Neural cell (in vitro differentiated cells): ENCODE results near the gene SLC13A3. TPM values are rescaled to one million over a fixed set of nuclear protein-coding genes. Genes with fewer than 3 reads are reported as not detected.

Source experiments
- H2AFZ ChIP-seq: fragments of 200-600, 300-800 bp; sonication (generic), shearing (Covaris generic); 2 replicates; pipeline ENCODE4 v1.6.0; 2014; ENCODE audit warnings: low read depth, mild to moderate bottlenecking, antibody characterized with exemption, low read length, moderate library complexity
- H3F3A ChIP-seq: fragments of 200-600 bp; shearing (Covaris generic); 2 replicates; pipeline ENCODE4 v1.6.1; 2016; ENCODE audit warnings: mild to moderate bottlenecking, moderate library complexity, mixed read lengths, antibody characterized with exemption, low read length; ENCODE audit not compliant: insufficient read depth, poor library complexity, severe bottlenecking
- H3K27ac ChIP-seq: fragments of 200-600, 300-800 bp; sonication (generic), shearing (Covaris generic); 2 replicates; pipeline ENCODE4 v1.5.1; 2014; ENCODE audit warnings: mild to moderate bottlenecking, low read length, moderate library complexity
- H3K27me3 ChIP-seq: fragments of 300-800, 200-600 bp; sonication (generic), shearing (Covaris generic); 2 replicates; pipeline ENCODE4 v1.6.0; 2014; ENCODE audit warnings: mild to moderate bottlenecking, low read depth, low read length, moderate library complexity; ENCODE audit not compliant: insufficient read depth
- H3K36me3 ChIP-seq: fragments of 300-800, 200-600 bp; sonication (generic), shearing (Covaris generic); 2 replicates; pipeline ENCODE4 v1.5.1; 2014; ENCODE audit warnings: mild to moderate bottlenecking, antibody characterized with exemption, low read length, moderate library complexity; ENCODE audit not compliant: insufficient read depth
- H3K4me2 ChIP-seq: fragments of 300-800, 200-600 bp; sonication (generic), shearing (Covaris generic); 2 replicates; pipeline ENCODE4 v1.6.0; 2014; ENCODE audit warnings: mild to moderate bottlenecking, low read length
- H3K4me3 ChIP-seq: fragments of 300-800, 200-600 bp; sonication (generic), shearing (Covaris generic); 2 replicates; pipeline ENCODE4 v1.5.1; 2014; ENCODE audit warnings: mild to moderate bottlenecking, low read length, moderate library complexity
- H3K79me2 ChIP-seq: fragments of 200-600 bp; shearing (Covaris generic); replicated peaks from 2 replicates; pipeline ENCODE4 v1.6.0; 2014; ENCODE audit warnings: mild to moderate bottlenecking, low read length, moderate library complexity; ENCODE audit not compliant: insufficient read depth
- H3K9ac ChIP-seq: fragments of 300-800, 200-600 bp; sonication (generic), shearing (Covaris generic); 2 replicates; pipeline ENCODE4 v1.6.1; 2016; ENCODE audit warnings: mild to moderate bottlenecking, low read length, mixed read lengths
- H3K9me2 ChIP-seq: fragments of 200-600 bp; shearing (Covaris generic); 2 replicates; pipeline ENCODE4 v1.6.1; 2016; ENCODE audit warnings: mild to moderate bottlenecking, low read length, mixed read lengths; ENCODE audit not compliant: insufficient read depth
- H3K9me3 ChIP-seq: fragments of 200-600, 300-800 bp; sonication (generic), shearing (Covaris generic); 2 replicates; pipeline ENCODE4 v1.6.1; 2016; ENCODE audit warnings: mild to moderate bottlenecking, mixed run types, low read length, moderate library complexity, mixed read lengths
- H4K20me1 ChIP-seq: fragments of 200-600 bp; shearing (Covaris generic); 2 replicates; pipeline ENCODE4 v1.6.1; 2016; ENCODE audit warnings: mild to moderate bottlenecking, mixed run types; ENCODE audit not compliant: insufficient read depth
- EP300 ChIP-seq: fragments of 450-650 bp; conservative IDR thresholded peaks from 2 replicates; pipeline ENCODE4 v1.6.1; 2014; ENCODE audit warnings: antibody characterized with exemption, mild to moderate bottlenecking, moderate library complexity; ENCODE audit not compliant: poor library complexity, severe bottlenecking
- EZH2 ChIP-seq: fragments of 200-600, 300-800 bp; shearing (Covaris generic), sonication (generic); IDR thresholded peaks from 2 replicates; pipeline ENCODE4 v1.6.1; 2014; ENCODE audit warnings: antibody characterized with exemption, low read length, borderline replicate concordance, mild to moderate bottlenecking; ENCODE audit not compliant: insufficient read depth, poor library complexity, severe bottlenecking
- MXI1 ChIP-seq: fragments of 450-650 bp; conservative IDR thresholded peaks from 2 replicates; pipeline ENCODE4 v1.6.1; 2014; ENCODE audit warnings: antibody characterized with exemption, mild to moderate bottlenecking; ENCODE audit not compliant: poor library complexity, severe bottlenecking
- POLR2AphosphoS5 ChIP-seq: IDR thresholded peaks from 2 replicates; pipeline ENCODE4 v1.6.1; 2012
- RAD21 ChIP-seq: fragments of 450-650 bp; conservative IDR thresholded peaks from 2 replicates; pipeline ENCODE4 v1.6.1; 2014; ENCODE audit warnings: antibody characterized with exemption, mild to moderate bottlenecking, moderate library complexity
- SMC3 ChIP-seq: fragments of 450-650 bp; conservative IDR thresholded peaks from 2 replicates; pipeline ENCODE4 v1.6.1; 2014; ENCODE audit warnings: antibody characterized with exemption, mild to moderate bottlenecking, moderate library complexity; ENCODE audit not compliant: poor library complexity
- TAF1 ChIP-seq: IDR thresholded peaks from 2 replicates; pipeline ENCODE4 v1.6.1; 2012; ENCODE audit warnings: low read depth
- polyA plus RNA-seq: library from polyadenylated mRNA; depleted of rRNA; stranded (reverse); fragments of >200 nt; gene quantifications from 2 replicates; pipeline ENCODE4 v1.2.3, GENCODE V29; 2014
- TF ChIP-seq, protein P1 (sequence below): fragments of 450-650 bp; IDR thresholded peaks from 2 replicates; pipeline ENCODE4 v1.5.1; 2014; ENCODE audit warnings: antibody characterized with exemption, mild to moderate bottlenecking, moderate library complexity; ENCODE audit not compliant: poor library complexity, severe bottlenecking
- TF ChIP-seq, protein P2 (sequence below): IDR thresholded peaks from 2 replicates; pipeline ENCODE4 v1.6.1; 2012; ENCODE audit warnings: borderline replicate concordance

The SLC13A3 gene
- polyA plus RNA-seq, 1 donor from 2014 or later = 5.5 TPM

- no peaks in the 10 kb centered on the region for H3K27me3 ChIP-seq
- H3F3A ChIP-seq = no peaks in the 10 kb centered on the region
- no peak overlapping the region for H3K9ac ChIP-seq
- H3K36me3 ChIP-seq = no peaks in the 10 kb centered on the region
- H3K4me3 ChIP-seq = no peak overlapping the region
- no peaks in the 10 kb centered on the region for H4K20me1 ChIP-seq
- no peaks in the 10 kb centered on the region for H3K9me2 ChIP-seq
- no peaks in the 10 kb centered on the region for H3K79me2 ChIP-seq
- H3K4me2 ChIP-seq = no peak overlapping the region
- peaks cover 3% of the 10 kb centered on the region for H3K9me3 ChIP-seq
- TF ChIP-seq EP300 (no peak), POLR2AphosphoS5 (no peak), EZH2 (no peak), RAD21 (no peak), SMC3 (no peak), MXI1 (no peak), TAF1 (no peak)
- TF ChIP-seq, protein P1, sequence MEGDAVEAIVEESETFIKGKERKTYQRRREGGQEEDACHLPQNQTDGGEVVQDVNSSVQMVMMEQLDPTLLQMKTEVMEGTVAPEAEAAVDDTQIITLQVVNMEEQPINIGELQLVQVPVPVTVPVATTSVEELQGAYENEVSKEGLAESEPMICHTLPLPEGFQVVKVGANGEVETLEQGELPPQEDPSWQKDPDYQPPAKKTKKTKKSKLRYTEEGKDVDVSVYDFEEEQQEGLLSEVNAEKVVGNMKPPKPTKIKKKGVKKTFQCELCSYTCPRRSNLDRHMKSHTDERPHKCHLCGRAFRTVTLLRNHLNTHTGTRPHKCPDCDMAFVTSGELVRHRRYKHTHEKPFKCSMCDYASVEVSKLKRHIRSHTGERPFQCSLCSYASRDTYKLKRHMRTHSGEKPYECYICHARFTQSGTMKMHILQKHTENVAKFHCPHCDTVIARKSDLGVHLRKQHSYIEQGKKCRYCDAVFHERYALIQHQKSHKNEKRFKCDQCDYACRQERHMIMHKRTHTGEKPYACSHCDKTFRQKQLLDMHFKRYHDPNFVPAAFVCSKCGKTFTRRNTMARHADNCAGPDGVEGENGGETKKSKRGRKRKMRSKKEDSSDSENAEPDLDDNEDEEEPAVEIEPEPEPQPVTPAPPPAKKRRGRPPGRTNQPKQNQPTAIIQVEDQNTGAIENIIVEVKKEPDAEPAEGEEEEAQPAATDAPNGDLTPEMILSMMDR = no peak
- TF ChIP-seq, protein P2, sequence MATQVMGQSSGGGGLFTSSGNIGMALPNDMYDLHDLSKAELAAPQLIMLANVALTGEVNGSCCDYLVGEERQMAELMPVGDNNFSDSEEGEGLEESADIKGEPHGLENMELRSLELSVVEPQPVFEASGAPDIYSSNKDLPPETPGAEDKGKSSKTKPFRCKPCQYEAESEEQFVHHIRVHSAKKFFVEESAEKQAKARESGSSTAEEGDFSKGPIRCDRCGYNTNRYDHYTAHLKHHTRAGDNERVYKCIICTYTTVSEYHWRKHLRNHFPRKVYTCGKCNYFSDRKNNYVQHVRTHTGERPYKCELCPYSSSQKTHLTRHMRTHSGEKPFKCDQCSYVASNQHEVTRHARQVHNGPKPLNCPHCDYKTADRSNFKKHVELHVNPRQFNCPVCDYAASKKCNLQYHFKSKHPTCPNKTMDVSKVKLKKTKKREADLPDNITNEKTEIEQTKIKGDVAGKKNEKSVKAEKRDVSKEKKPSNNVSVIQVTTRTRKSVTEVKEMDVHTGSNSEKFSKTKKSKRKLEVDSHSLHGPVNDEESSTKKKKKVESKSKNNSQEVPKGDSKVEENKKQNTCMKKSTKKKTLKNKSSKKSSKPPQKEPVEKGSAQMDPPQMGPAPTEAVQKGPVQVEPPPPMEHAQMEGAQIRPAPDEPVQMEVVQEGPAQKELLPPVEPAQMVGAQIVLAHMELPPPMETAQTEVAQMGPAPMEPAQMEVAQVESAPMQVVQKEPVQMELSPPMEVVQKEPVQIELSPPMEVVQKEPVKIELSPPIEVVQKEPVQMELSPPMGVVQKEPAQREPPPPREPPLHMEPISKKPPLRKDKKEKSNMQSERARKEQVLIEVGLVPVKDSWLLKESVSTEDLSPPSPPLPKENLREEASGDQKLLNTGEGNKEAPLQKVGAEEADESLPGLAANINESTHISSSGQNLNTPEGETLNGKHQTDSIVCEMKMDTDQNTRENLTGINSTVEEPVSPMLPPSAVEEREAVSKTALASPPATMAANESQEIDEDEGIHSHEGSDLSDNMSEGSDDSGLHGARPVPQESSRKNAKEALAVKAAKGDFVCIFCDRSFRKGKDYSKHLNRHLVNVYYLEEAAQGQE = no peak
- H2AFZ ChIP-seq = no peak overlapping the region
- H3K27ac ChIP-seq = no peak overlapping the region
Measured at GRCh38 chr20:46670585-46671584, 19.6 kb upstream of the SLC13A3 start.

DNA sequence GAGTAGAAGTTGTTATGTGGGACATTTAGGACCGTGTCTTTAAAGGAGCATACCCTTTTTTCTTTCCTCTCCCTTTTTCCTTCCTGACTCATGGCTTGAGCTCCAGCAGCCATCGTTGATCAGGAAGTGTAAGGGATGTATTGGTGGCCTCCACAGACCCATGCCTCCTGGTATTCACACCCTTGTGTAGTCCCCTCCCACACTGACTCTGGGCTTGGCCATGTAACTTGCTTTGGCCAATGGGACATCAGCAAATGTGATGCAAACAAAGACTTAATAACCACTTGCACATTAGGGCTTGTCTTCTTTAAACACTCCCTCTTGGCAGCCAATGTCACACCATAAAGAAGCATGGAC is 18.9 kb upstream of the SLC13A3 start:
- peaks cover 3% of the 10 kb centered on the region for H3K9me3 ChIP-seq
- no peaks in the 10 kb centered on the region for H3F3A ChIP-seq
- H3K79me2 ChIP-seq = no peaks in the 10 kb centered on the region
- H3K9ac ChIP-seq = no peak overlapping the region
- no peak overlapping the region for H3K4me3 ChIP-seq
- H3K36me3 ChIP-seq = no peaks in the 10 kb centered on the region
- H3K4me2 ChIP-seq = no peak overlapping the region
- TF ChIP-seq EZH2 = no peak
- no peak for TF ChIP-seq EP300
- TF ChIP-seq, protein P1 = no peak
- no peak for TF ChIP-seq MXI1
- no peak for TF ChIP-seq TAF1
- TF ChIP-seq SMC3 = no peak
- TF ChIP-seq RAD21 = no peak
- TF ChIP-seq, protein P2 = no peak
- H3K27ac ChIP-seq = no peak overlapping the region
- no peak overlapping the region for H2AFZ ChIP-seq
- no peaks in the 10 kb centered on the region for H3K9me2 ChIP-seq
- H4K20me1 ChIP-seq = no peaks in the 10 kb centered on the region
- H3K27me3 ChIP-seq = no peaks in the 10 kb centered on the region
